ENCODE measurements around the gene DENND4A.

DNA sequence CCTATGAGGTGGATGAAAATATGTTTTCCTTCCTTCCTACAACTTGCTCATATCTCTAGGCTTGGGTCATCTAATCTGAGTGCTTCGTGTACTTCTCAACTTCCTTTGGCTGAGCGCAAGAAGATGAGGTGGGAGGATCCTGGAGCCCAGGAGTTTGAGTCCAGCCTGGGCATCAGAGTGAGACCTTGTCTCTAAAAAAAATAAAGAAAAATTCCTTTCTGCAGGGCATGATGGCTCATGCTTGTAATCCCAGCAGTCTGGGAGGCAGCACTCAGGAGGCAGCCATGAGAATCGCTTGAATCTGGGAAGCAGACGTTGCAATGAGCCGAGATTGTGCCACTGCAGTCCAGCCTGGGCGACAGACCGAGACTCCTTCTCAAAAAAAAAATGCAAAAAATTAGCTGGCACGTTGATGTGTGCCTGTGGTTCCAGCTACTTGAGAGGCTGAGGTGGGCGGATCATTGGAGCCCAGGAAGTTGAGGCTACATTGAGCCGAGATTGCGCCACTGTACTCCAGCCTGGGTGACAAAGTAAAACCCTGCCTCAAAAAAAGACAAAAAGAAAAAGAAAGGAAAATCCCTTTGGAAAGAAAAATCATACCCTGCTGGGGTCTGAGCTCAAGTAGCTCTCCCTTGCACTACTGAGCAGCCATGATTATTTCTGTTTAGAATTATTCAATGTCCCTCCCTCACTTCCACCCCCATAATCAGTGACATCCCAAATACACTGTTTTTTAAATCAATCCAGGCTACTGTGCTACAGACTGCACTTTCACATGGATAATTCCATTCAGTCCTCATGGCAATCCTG, 49.2 kb upstream of the DENND4A start:
- TF ChIP-seq, protein P1, sequence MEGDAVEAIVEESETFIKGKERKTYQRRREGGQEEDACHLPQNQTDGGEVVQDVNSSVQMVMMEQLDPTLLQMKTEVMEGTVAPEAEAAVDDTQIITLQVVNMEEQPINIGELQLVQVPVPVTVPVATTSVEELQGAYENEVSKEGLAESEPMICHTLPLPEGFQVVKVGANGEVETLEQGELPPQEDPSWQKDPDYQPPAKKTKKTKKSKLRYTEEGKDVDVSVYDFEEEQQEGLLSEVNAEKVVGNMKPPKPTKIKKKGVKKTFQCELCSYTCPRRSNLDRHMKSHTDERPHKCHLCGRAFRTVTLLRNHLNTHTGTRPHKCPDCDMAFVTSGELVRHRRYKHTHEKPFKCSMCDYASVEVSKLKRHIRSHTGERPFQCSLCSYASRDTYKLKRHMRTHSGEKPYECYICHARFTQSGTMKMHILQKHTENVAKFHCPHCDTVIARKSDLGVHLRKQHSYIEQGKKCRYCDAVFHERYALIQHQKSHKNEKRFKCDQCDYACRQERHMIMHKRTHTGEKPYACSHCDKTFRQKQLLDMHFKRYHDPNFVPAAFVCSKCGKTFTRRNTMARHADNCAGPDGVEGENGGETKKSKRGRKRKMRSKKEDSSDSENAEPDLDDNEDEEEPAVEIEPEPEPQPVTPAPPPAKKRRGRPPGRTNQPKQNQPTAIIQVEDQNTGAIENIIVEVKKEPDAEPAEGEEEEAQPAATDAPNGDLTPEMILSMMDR (IDR thresholded peaks at IDR 0.05; ENCODE audit: borderline replicate concordance, extremely low read depth, low read length, poor library complexity, severe bottlenecking), result no peak
- TF ChIP-seq EZH2 (IDR thresholded peaks at IDR 0.05; ENCODE audit: borderline replicate concordance, low read depth, low read length, severe bottlenecking), result no peak
